Peyer's patch (tissue), 4 donors: Measurements from ENCODE around the gene CYSTM1.
"Not testable (repeated sequence)": the region's sequence is repeated elsewhere in the genome, so short reads cannot be mapped to it uniquely, and the experiment has no call there.

Experiments
- POLR2A ChIP-seq, 2 donors: fragments of 450-650 bp; IDR thresholded peaks; one replicate each; pipeline ENCODE4 v1.5.1; 2017; ENCODE audit warnings: antibody characterized with exemption in 2 of 2, mild to moderate bottlenecking in 2 of 2, moderate library complexity in 2 of 2
- TF ChIP-seq, protein P1 (sequence below), 6 experiments: fragments of 450-650 bp in 4 of 6; fragments of 200-600 bp in 2 of 6; sonication (generic) in 1 of 6; IDR thresholded peaks; one replicate each; pipeline ENCODE4 v1.5.1; 2017 to 2019; ENCODE audit warnings: antibody characterized with exemption in 6 of 6, mild to moderate bottlenecking in 3 of 6, moderate library complexity in 1 of 6

DNA sequence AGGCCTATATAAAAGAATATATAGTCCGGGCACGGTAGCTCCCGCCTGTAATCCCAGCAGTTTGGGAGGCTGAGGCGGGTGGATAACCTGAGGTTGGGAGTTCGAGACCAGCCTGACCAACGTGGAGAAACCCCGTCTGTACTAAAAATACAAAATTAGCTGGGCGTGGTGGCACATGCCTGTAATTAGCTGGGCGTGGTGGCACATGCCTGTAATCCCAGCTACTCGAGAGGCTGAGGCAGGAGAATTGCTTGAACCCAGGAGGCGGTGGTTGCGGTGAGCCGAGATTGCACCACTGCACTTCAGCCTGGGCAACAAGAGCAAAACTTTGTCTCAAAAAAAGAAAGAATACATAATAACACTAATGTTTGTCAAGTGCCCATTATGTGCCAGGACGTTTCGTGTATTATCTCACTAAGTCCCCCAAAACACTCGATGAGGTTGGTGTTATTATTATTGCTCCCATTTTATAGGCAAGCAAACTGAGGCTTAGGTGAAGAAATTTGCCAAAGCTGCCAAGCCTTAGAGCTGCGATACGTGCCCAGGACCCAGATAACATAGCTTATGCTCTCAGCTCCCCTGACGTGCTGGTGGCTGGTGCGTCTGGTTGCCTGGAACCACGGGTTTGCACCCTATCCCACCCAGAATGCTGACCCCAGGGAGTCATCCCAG, 20.1 kb upstream of the CYSTM1 start:
- TF ChIP-seq POLR2A (IDR thresholded peaks at IDR 0.05), result not testable (repeated sequence)
- TF ChIP-seq, protein P1, sequence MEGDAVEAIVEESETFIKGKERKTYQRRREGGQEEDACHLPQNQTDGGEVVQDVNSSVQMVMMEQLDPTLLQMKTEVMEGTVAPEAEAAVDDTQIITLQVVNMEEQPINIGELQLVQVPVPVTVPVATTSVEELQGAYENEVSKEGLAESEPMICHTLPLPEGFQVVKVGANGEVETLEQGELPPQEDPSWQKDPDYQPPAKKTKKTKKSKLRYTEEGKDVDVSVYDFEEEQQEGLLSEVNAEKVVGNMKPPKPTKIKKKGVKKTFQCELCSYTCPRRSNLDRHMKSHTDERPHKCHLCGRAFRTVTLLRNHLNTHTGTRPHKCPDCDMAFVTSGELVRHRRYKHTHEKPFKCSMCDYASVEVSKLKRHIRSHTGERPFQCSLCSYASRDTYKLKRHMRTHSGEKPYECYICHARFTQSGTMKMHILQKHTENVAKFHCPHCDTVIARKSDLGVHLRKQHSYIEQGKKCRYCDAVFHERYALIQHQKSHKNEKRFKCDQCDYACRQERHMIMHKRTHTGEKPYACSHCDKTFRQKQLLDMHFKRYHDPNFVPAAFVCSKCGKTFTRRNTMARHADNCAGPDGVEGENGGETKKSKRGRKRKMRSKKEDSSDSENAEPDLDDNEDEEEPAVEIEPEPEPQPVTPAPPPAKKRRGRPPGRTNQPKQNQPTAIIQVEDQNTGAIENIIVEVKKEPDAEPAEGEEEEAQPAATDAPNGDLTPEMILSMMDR (IDR thresholded peaks at IDR 0.05), result not testable (repeated sequence)
